ENCODE measurements around the gene MAP4K4. TPM values are rescaled to one million over a fixed set of nuclear protein-coding genes. Genes with fewer than 3 reads are reported as not detected.

Gene MAP4K4
- total RNA-seq, 4 donors from 2014 or later, result 14.2 to 65.2 (median 29.1) TPM

GRCh38 chr2:101741775-101742520 is 44.4 kb downstream of the MAP4K4 start:
- H3K4me3 ChIP-seq, result no peak overlapping the region
- H3K27me3 ChIP-seq, result no peaks in the 10 kb centered on the region
- no peaks in the 10 kb centered on the region for H3K9me3 ChIP-seq
- DNase-seq, result no peak
- no peak for TF ChIP-seq CTCF (IDR thresholded peaks at IDR 0.05)
- no peak for TF ChIP-seq POLR2A (IDR thresholded peaks at IDR 0.05)
- peaks cover 0 to 23% (median 7%) of the 10 kb centered on the region in 4 donors for H3K4me1 ChIP-seq
- H3K36me3 ChIP-seq, result no peaks in the 10 kb centered on the region
- no peak overlapping the region for H3K27ac ChIP-seq

GRCh38 chr2:101742547-101742946 is 45.0 kb downstream of the MAP4K4 start:
- DNase-seq, result no peak
- TF ChIP-seq CTCF (IDR thresholded peaks at IDR 0.05) (no peak), POLR2A (IDR thresholded peaks at IDR 0.05) (no peak)
- Histone ChIP-seq H3K4me1 (peaks cover 0 to 26% (median 8%) of the 10 kb centered on the region in 4 donors), H3K9me3 (no peaks in the 10 kb centered on the region), H3K27me3 (no peaks in the 10 kb centered on the region), H3K36me3 (no peaks in the 10 kb centered on the region), H3K4me3 (no peak overlapping the region), H3K27ac (no peak overlapping the region)

GRCh38 chr2:101743288-101743687 is 45.8 kb downstream of the MAP4K4 start:
- H3K36me3 ChIP-seq, result no peaks in the 10 kb centered on the region
- no peaks in the 10 kb centered on the region for H3K27me3 ChIP-seq
- H3K4me1 ChIP-seq, result peaks cover 0 to 27% (median 6%) of the 10 kb centered on the region in 4 donors
- H3K9me3 ChIP-seq, result no peaks in the 10 kb centered on the region
- no peak overlapping the region for H3K4me3 ChIP-seq
- DNase-seq, result no peak
- no peak for TF ChIP-seq POLR2A (IDR thresholded peaks at IDR 0.05)
- TF ChIP-seq CTCF (IDR thresholded peaks at IDR 0.05), result no peak
- H3K27ac ChIP-seq, result no peak overlapping the region

- no peaks in the 10 kb centered on the region for H3K36me3 ChIP-seq
- H3K4me1 ChIP-seq, result peaks cover 0 to 27% (median 6%) of the 10 kb centered on the region in 4 donors
- no peak for DNase-seq
- no peak overlapping the region for H3K27ac ChIP-seq
- H3K9me3 ChIP-seq, result no peaks in the 10 kb centered on the region
- no peaks in the 10 kb centered on the region for H3K27me3 ChIP-seq
- H3K4me3 ChIP-seq, result no peak overlapping the region
- TF ChIP-seq POLR2A (IDR thresholded peaks at IDR 0.05), result no peak
- no peak for TF ChIP-seq CTCF (IDR thresholded peaks at IDR 0.05)
These were observed 47.3 kb downstream of the MAP4K4 start for GRCh38 chr2:101744832-101745231.

- Histone ChIP-seq H3K4me1 (peaks cover 0 to 25% (median 7%) of the 10 kb centered on the region in 4 donors), H3K4me3 (no peak overlapping the region), H3K9me3 (no peaks in the 10 kb centered on the region), H3K27ac (no peak overlapping the region), H3K36me3 (no peaks in the 10 kb centered on the region), H3K27me3 (no peaks in the 10 kb centered on the region)
- DNase-seq, result no peak
- TF ChIP-seq CTCF (IDR thresholded peaks at IDR 0.05), result no peak
- TF ChIP-seq POLR2A (IDR thresholded peaks at IDR 0.05), result no peak
These were observed 48.5 kb downstream of the MAP4K4 start for GRCh38 chr2:101745711-101746694.
